GM21576 (cell line): ENCODE measurements around the gene CEP57L1.
A peak's percentile ranks its signal among the peaks of the same experiment; 100 is the strongest.
"Not testable (repeated sequence)": the region's sequence is repeated elsewhere in the genome, so short reads cannot be mapped to it uniquely, and the experiment has no call there.

Source experiments
- ATAC-seq: cut with Tn5 transposase; IDR thresholded peaks from one replicate; pipeline ENCODE4 v1.9.1; 2021; ENCODE audit warnings: mild to moderate bottlenecking, moderate library complexity; ENCODE audit not compliant: unreplicated experiment

The CEP57L1 gene

GRCh38 chr6:109104512-109104911 is 9.2 kb downstream of the CEP57L1 start:
- no peak for ATAC-seq

DNA sequence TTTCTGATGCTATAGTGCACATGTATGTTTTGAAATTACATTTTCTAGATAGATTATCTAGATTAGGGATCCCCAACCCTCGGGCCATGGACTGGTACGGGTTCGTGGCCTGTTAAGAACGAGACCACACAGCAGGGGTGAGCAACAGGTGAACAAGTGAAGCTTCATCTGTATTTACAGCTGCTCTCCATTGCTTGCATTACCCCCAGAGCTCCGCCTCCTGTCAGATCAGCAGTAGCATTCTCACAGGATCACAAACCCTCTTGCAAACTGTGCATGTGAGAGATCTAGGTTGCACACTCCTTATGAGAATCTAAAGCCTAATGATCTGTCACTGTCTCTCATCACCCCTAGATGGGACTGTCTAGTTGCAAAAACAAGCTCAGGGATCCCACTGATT is 10.4 kb downstream of the CEP57L1 start:
- no peak for ATAC-seq

- not testable (repeated sequence) for ATAC-seq
Observed at GRCh38 chr6:109109663-109110062, 14.4 kb downstream of the CEP57L1 start.

DNA sequence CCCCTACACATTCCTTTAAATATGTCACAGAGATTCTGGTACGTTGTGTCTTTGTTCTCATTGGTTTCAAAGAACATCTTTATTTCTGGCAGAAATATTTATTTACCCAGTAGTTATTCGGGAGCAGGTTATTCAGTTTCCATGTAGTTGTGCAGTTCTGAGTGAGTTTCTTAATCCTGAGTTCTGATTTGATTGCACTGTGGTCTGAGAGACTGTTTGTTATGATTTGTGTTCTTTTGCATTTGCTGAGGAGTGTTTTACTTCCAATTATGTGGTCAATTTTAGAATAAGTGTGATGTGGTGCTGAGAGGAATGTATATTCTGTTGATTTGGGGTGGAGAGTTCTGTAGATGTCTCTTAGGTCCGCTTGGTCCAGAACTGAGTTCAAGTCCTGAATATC is 17.4 kb downstream of the CEP57L1 start:
- not testable (repeated sequence) for ATAC-seq

DNA sequence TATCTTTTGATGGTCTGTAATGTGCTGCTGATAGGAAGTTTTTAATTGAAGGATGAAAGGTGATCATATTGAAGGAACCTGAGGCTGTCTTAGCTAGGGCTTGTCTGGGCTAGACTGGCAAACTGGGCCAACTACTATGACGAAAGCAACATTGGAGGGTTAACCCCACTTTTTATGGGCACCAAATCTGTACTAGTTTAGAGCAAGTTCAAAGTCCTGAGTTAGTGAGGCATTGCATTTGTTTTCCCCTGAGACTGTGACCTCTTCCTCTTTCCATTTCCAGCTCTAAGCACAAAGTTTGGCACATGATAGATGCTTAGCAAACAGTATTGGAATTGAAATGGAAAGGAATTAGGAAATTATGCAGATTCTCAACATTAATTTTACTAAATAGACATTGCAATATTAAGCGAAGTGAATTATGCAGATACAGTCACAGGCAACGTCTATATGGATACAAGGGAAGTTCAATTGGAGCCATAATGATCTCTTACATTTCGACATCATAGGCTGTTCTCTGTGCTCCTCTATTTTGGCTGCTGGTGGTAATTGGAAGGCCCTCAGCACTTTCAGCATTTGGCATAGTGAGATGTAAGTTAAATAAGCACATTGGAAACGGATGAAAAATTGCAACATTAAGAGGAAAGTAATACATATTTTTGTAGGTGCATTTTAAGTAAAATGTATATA is 22.2 kb downstream of the CEP57L1 start:
- peak; percentile 82 for ATAC-seq

- ATAC-seq: no peak
Observed at GRCh38 chr6:109118337-109118736, 23.0 kb downstream of the CEP57L1 start.

DNA sequence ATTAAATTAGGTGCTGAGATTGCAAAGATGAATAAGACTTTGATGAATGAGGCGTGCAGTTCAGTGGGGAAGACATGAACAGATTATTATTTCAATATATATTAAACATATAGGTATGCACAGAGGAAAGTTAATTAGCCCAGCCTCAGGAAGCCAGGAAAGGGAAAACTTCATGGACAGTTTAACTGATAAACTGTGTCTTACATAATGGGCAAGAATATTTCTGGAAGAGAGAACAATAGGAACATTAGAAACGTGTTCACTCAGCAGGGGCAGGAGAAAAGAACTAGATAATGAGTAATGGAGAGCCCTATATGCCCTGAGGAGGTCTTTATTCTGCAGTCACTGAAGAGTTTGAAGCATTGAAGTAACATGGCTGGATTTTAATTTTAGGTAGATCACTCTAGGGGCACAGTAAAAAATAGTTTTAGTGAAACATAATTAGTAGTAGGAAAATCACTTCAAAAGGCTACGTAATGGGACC is 23.6 kb downstream of the CEP57L1 start:
- no peak for ATAC-seq

DNA sequence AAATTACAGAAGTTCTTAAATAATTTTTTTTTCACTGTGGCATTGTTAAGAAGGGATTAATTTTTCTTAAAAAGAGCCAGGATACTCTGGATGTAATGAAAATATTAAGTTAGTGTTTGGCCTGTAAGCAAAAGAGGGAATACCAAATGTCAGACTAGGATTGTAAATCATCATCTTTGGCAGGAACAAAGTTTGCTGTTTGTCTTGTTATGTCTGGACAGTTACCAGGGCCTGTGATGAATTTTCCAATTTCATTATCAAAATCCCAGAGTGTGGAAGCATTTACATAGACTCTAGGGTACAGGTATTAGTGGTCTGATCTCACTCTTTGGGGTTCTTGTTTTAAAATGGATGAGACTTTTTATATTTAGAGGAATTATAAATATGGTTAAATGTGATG is 26.1 kb downstream of the CEP57L1 start:
- ATAC-seq: no peak

GRCh38 chr6:109124219-109124618 is 28.9 kb downstream of the CEP57L1 start:
- no peak for ATAC-seq

DNA sequence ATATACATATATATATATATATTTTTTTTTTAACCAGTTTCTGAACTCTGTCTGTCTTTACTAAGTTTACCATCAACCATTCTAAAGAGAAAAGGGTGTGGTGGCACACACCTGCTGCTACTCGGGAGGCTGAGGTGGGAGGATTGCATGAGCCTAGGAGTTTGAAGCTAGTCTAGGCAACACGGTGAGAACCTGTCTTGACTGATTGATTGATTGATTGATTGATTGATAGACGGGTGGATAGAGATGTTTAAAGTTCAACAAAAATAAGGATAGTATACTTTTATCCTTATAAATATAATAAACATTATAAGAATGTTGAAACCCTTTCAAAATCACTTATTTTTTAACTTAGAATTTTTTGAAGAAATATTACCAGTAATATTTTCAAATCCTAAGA is 30.2 kb downstream of the CEP57L1 start:
- no peak for ATAC-seq

GRCh38 chr6:109130065-109130464 is 34.8 kb downstream of the CEP57L1 start:
- no peak for ATAC-seq

DNA sequence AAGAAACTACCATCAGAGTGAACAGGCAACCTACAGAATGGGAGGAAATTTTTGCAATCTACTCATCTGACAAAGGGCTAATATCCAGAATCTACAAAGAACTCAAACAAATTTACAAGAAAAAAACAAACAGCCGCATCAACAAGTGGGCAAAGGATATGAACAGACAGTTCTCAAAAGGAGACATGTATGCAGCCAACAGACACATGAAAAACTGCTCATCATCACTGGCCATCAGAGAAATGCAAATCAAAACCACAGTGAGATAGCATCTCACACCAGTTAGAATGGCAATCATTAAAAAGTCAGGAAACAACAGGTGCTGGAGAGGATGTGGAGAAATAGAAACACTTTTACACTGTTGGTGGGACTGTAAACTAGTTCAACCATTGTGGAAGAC is 40.3 kb downstream of the CEP57L1 start:
- not testable (repeated sequence) for ATAC-seq

DNA sequence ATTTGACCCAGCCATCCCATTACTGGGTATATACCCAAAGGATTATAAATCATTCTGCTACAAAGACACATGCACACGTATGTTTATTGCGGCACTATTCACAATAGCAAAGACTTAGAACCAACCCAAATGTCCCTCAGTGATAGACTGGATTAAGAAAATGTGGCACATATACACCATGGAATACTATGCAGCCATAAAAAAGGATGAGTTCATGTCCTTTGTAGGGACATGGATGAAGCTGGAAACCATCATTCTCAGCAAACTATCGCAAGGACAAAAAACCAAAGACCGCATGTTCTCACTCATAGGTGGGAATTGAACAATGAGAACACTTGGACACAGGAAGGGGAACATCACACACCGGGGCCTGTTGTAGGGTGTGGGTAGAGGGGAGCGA is 40.7 kb downstream of the CEP57L1 start:
- ATAC-seq: not testable (repeated sequence)

DNA sequence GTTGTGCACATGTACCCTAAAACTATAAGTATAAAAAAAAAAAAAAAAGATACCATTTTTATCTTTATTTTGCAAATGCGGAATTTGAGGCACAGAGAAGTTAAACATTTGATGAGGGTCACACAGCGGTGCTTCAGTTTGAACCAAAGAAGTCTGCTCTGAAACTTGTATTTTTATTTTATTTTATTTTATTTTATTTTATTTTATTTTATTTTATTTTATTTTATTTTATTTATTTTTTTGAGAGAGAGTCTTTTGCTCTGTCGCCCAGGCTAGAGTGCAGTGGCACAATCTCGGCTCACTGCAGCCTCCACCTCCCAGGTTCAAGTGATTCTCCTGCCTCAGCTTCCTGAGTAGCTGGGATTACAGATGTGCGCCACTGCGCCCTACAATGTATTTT is 41.2 kb downstream of the CEP57L1 start:
- not testable (repeated sequence) for ATAC-seq

DNA sequence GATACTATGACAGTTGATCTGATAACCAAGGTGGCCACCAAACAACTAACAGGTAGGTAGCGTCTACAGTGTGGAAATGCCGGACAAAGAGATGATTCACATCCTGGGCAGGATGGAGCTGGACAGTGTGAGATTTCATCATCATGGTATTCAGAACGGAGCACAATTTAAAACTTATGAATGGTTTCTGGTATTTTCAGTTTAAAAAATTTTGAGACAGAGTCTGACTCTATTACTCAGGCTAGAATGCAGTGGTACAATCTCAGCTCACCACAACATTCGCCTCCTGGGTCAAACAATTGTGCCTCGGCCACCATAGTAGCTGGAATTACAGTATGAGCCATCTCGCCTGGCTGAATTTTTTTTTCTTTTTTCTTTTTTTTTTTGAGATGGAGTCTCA is 43.8 kb downstream of the CEP57L1 start:
- ATAC-seq: no peak

DNA sequence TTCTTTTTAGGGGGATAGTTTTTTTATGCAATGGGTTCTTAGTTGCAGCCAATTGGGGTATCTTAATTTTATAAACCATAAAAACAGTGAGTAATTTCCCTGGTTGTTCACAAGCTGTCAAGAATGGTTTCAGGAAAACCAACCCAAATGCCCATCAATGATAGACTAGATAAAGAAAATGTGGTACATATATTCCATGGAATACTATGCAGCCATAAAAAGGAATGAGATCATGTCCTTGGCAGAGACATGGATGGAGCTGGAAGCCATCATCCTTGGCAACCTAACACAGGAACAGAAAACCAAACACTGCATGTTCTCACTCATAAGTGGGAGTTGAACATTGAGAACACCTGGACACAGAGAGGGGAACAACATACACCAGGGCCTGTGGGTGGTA is 46.8 kb downstream of the CEP57L1 start:
- ATAC-seq: not testable (repeated sequence)

DNA sequence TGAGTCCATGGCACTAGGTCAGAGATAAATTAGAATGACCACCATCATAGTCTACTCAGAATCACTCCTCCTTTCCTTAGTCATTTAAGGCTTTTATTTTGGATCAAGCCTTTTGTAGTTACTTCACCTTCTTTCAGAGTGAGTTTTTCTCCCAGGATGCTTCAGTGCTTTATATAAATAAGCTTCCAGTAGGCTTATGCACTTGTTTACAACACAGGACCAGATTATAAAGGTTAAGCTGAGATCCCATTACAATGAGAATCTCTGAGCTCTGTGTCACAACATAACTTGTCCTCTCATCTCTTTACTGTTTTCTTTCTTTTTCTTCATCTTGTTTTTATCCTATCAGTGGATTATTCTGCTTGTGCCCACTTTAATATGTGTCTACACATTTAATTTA is 47.9 kb downstream of the CEP57L1 start:
- no peak for ATAC-seq

DNA sequence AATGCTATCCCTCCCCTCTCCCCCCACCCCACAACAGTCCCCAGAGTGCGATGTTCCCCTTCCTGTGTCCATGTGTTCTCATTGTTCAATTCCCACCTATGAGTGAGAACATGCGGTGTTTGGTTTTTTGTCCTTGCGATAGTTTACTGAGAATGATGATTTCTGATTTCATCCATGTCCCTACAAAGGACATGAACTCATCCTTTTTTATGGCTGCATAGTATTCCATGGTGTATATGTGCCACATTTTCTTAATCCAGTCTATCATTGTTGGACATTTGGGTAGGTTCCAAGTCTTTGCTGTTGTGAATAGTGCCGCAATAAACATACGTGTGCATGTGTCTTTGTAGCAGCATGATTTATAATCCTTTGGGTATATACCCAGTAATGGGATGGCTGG is 52.9 kb downstream of the CEP57L1 start:
- not testable (repeated sequence) for ATAC-seq

DNA sequence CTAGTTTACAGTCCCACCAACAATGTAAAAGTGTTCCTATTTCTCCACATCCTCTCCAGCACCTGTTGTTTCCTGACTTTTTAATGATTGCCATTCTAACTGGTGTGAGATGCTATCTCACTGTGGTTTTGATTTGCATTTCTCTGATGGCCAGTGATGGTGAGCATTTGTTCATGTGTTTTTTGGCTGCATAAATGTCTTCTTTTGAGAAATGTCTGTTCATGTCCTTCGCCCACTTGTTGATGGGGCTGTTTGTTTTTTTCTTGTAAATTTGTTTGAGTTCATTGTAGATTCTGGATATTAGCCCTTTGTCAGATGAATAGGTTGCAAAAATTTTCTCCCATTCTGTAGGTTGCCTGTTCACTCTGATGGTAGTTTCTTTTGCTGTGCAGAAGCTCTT is 53.4 kb downstream of the CEP57L1 start:
- ATAC-seq: not testable (repeated sequence)

- no peak for ATAC-seq
Observed at GRCh38 chr6:109153752-109154151, 58.4 kb downstream of the CEP57L1 start.

DNA sequence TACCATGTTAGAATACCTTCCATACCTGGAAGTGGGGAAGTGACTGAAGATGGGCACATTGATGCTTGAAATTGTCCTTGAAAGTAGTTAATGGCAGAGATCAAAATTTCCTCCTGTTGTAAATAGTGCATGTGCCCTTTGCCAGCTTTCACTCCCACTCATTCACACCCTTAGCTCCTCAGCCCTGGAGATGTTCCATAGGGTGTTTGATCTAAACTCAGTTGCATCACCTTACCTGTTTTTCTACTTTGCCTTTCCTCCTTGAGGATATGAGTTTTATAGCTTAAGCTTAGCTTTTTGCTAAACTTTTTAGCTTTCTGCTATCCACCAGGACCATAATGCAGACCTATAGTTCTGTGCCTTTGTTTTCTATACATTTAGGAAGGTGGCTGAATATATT is 69.0 kb downstream of the CEP57L1 start:
- ATAC-seq: no peak

GRCh38 chr6:109165392-109165974 is 70.2 kb downstream of the CEP57L1 start:
- ATAC-seq: no peak

DNA sequence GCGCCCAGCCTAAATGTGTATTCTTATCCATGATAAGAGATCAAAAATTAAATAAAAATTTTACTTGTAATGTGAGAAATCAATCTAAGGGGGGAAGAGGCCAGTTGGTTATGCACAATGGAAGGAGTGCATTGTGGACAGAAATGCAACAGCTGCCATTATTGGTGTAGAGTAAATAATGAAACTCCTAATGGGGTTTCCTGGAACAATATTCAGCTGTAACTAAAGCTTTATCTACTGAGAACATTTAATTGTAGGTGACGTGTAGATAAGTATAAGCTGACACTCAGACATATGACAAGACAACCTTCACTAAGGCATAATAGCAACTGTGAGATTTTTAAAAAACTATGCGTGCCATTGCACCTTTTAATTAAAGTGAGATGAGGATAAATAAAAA is 71.4 kb downstream of the CEP57L1 start:
- ATAC-seq: no peak
